ENCODE results near the gene TSPAN18. TPM values are rescaled to one million over a fixed set of nuclear protein-coding genes. Genes with fewer than 3 reads are reported as not detected.
A peak's percentile ranks its signal among the peaks of the same experiment; 100 is the strongest.

The TSPAN18 gene
- total RNA-seq, 1 experiment from 2014 or later, result 2.8 TPM

- no TSS peak for BruUV-seq (replicated peaks)
- DNase-seq (ENCODE audit: low spot score), result peak; percentile 92
- TF ChIP-seq, protein P1, sequence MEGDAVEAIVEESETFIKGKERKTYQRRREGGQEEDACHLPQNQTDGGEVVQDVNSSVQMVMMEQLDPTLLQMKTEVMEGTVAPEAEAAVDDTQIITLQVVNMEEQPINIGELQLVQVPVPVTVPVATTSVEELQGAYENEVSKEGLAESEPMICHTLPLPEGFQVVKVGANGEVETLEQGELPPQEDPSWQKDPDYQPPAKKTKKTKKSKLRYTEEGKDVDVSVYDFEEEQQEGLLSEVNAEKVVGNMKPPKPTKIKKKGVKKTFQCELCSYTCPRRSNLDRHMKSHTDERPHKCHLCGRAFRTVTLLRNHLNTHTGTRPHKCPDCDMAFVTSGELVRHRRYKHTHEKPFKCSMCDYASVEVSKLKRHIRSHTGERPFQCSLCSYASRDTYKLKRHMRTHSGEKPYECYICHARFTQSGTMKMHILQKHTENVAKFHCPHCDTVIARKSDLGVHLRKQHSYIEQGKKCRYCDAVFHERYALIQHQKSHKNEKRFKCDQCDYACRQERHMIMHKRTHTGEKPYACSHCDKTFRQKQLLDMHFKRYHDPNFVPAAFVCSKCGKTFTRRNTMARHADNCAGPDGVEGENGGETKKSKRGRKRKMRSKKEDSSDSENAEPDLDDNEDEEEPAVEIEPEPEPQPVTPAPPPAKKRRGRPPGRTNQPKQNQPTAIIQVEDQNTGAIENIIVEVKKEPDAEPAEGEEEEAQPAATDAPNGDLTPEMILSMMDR (conservative IDR thresholded peaks at IDR 0.05; ENCODE audit: low read depth, low read length), result no peak
- TF ChIP-seq EZH2 (IDR thresholded peaks at IDR 0.05; ENCODE audit: borderline replicate concordance, low read depth, low read length, poor library complexity, severe bottlenecking), result no peak
- Histone ChIP-seq H3K36me3 (ENCODE audit: insufficient read depth, low read length, poor library complexity, severe bottlenecking) (no peaks in the 10 kb centered on the region), H3K27me3 (replicated peaks; ENCODE audit: insufficient read depth, low read depth, low read length, poor library complexity) (no peaks in the 10 kb centered on the region), H3K4me1 (ENCODE audit: insufficient read depth, low read length, poor library complexity, severe bottlenecking) (no peaks in the 10 kb centered on the region), H3K27ac (ENCODE audit: low read depth, low read length, poor library complexity, severe bottlenecking) (no peak overlapping the region), H3K9me3 (ENCODE audit: low read depth, low read length, poor library complexity, severe bottlenecking) (no peaks in the 10 kb centered on the region), H3K4me3 (ENCODE audit: low read depth, low read length, poor library complexity, severe bottlenecking) (no peak overlapping the region)
- intact Hi-C loops (cut with micrococcal nuclease; ENCODE audit: unreplicated experiment), result loop anchor here (5.0 kb wide), 1 partner anchor 343 kb away; no protein-coding TSS in a partner anchor
- CTCF ChIA-PET, result interaction anchor here (0.6 to 1.5 kb wide), 4 partner anchors 11 to 344 kb away, joined by 3 to 7 read pairs (median 4); no protein-coding TSS in a partner anchor
- POLR2A ChIA-PET (ENCODE audit: low non-redundant PET), result no interaction called here
Observed at GRCh38 chr11:44899959-44900358, 173.2 kb downstream of the TSPAN18 start.

- Histone ChIP-seq H3K4me1 (ENCODE audit: insufficient read depth, low read length, poor library complexity, severe bottlenecking) (no peaks in the 10 kb centered on the region), H3K9me3 (ENCODE audit: low read depth, low read length, poor library complexity, severe bottlenecking) (no peaks in the 10 kb centered on the region), H3K4me3 (ENCODE audit: low read depth, low read length, poor library complexity, severe bottlenecking) (no peak overlapping the region), H3K27me3 (replicated peaks; ENCODE audit: insufficient read depth, low read depth, low read length, poor library complexity) (no peaks in the 10 kb centered on the region), H3K27ac (ENCODE audit: low read depth, low read length, poor library complexity, severe bottlenecking) (no peak overlapping the region), H3K36me3 (ENCODE audit: insufficient read depth, low read length, poor library complexity, severe bottlenecking) (no peaks in the 10 kb centered on the region)
- ChIA-PET POLR2A (ENCODE audit: low non-redundant PET) (no interaction called here), CTCF (interaction anchor here (1.5 kb wide), 1 partner anchor 10 kb away, joined by 5 read pairs; no protein-coding TSS in a partner anchor)
- DNase-seq (ENCODE audit: low spot score), result no peak
- no TSS peak for BruUV-seq (replicated peaks)
- intact Hi-C loops (cut with micrococcal nuclease; ENCODE audit: unreplicated experiment), result no loop called here
- TF ChIP-seq, protein P1 (conservative IDR thresholded peaks at IDR 0.05; ENCODE audit: low read depth, low read length), result no peak
- no peak for TF ChIP-seq EZH2 (IDR thresholded peaks at IDR 0.05; ENCODE audit: borderline replicate concordance, low read depth, low read length, poor library complexity, severe bottlenecking)
Observed at GRCh38 chr11:44901120-44901633, 174.4 kb downstream of the TSPAN18 start.

- ChIA-PET CTCF (no interaction called here), POLR2A (ENCODE audit: low non-redundant PET) (no interaction called here)
- DNase-seq (ENCODE audit: low spot score), result no peak
- H3K27me3 ChIP-seq (replicated peaks; ENCODE audit: insufficient read depth, low read depth, low read length, poor library complexity), result no peaks in the 10 kb centered on the region
- H3K36me3 ChIP-seq (ENCODE audit: insufficient read depth, low read length, poor library complexity, severe bottlenecking), result no peaks in the 10 kb centered on the region
- H3K27ac ChIP-seq (ENCODE audit: low read depth, low read length, poor library complexity, severe bottlenecking), result no peak overlapping the region
- no TSS peak for BruUV-seq (replicated peaks)
- H3K4me3 ChIP-seq (ENCODE audit: low read depth, low read length, poor library complexity, severe bottlenecking), result no peak overlapping the region
- no peaks in the 10 kb centered on the region for H3K4me1 ChIP-seq (ENCODE audit: insufficient read depth, low read length, poor library complexity, severe bottlenecking)
- intact Hi-C loops (cut with micrococcal nuclease; ENCODE audit: unreplicated experiment), result no loop called here
- TF ChIP-seq EZH2 (IDR thresholded peaks at IDR 0.05; ENCODE audit: borderline replicate concordance, low read depth, low read length, poor library complexity, severe bottlenecking), result no peak
- TF ChIP-seq, protein P1 (conservative IDR thresholded peaks at IDR 0.05; ENCODE audit: low read depth, low read length), result no peak
- H3K9me3 ChIP-seq (ENCODE audit: low read depth, low read length, poor library complexity, severe bottlenecking), result no peaks in the 10 kb centered on the region
Observed at GRCh38 chr11:44901786-44902185, 175.0 kb downstream of the TSPAN18 start.

All from A673 (cell line).